HS-27A (cell line): ENCODE results near the gene INO80E.
"Not testable (repeated sequence)": the region's sequence is repeated elsewhere in the genome, so short reads cannot be mapped to it uniquely, and the experiment has no call there.

Experiments used
- DNase-seq: peaks from one replicate; pipeline ENCODE4 v3.0.0-alpha.2; 2012; ENCODE audit warnings: low read depth, missing footprints

Gene INO80E

DNA sequence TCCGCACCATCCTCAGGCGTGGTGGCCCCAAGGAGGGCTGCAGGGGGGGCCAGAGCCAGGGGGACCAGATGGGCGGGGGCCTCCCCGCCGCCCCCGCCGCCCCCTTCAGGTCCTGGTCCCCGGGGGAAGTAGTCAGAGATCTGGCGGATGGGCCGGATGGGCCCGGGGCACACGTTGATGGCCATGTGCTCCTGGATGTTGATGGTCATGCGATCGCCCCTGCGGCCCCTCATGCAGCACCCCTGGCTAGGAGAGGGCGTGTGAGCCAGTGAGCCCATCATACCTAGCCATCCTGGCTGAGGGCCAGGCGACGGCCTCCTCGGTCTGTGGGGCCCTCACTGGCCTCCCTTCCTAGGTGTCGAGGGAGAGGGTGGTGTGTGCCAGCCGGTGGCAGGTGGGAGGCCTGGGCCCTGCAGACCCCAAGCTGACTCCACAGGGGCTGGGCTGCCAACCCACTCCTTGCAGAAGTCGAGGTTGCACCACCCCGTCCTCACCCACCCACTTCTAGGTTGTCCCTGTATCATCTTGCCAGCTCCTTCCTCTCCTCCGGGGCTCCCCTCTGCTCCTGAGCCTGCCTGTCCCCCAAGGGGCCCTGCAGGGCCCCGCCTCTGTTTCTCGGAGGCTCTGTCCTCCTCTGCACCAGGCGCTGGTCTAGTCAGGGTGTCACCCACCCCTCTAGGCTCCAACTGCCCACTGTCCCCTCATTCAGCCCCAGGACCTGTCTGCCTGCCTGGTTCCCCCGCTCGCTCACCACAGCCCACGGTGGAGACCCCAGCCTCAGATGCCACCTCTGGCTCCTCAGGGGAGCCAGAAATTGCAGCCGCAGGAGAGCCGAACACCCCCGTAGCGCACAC is 14.2 kb downstream of the INO80E start:
- DNase-seq = no peak

GRCh38 chr16:30010844-30011713 is 15.0 kb downstream of the INO80E start, which contains the start of gene DOC2A:
Gene DOC2A (minus strand): TSS chr16:30011027. CDS start chr16:30010222, 805 bp downstream.
- no peak for DNase-seq

DNA sequence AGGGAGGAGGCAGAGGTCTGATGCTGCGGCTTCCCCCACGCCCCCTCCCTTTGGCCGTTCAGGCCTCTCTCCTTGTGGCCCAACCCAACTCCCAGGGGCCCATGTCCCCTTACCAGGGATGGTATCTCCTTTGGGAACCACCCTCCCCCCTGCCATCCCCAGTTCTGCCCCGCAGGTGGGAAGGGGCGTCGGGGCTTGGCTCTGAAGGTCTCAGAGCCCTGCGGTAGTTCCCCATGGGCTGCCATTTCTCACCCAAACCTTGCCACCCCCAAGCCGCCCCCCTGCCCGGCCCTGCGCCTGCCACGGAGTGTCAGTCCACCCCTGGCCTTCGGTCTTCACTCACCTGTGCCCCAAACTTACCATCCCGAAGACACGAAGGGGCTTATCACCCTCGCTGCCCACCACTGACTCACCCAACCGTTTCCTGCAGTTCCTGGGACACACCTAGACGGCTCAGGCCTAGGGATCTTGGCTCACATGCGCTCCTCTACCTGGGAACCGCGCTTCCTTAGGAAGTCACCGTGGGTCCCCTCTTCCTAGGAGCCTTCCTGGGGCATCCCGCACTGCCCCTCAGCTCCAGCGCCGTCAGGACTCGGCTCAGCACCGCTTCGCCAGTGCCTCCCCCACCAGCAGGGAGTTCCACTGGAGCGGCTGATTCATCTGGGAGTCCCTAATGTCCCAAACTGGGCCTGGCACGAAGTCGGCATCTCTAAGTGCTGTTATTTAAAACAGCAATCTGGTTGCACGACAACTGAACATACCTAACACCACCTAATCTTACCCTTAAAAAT is 15.9 kb downstream of the INO80E start:
- DNase-seq = no peak

- not testable (repeated sequence) for DNase-seq
These were observed 16.6 kb downstream of the INO80E start for GRCh38 chr16:30012598-30012997.

GRCh38 chr16:30015450-30015849 is 19.4 kb downstream of the INO80E start:
- DNase-seq = not testable (repeated sequence)

DNA sequence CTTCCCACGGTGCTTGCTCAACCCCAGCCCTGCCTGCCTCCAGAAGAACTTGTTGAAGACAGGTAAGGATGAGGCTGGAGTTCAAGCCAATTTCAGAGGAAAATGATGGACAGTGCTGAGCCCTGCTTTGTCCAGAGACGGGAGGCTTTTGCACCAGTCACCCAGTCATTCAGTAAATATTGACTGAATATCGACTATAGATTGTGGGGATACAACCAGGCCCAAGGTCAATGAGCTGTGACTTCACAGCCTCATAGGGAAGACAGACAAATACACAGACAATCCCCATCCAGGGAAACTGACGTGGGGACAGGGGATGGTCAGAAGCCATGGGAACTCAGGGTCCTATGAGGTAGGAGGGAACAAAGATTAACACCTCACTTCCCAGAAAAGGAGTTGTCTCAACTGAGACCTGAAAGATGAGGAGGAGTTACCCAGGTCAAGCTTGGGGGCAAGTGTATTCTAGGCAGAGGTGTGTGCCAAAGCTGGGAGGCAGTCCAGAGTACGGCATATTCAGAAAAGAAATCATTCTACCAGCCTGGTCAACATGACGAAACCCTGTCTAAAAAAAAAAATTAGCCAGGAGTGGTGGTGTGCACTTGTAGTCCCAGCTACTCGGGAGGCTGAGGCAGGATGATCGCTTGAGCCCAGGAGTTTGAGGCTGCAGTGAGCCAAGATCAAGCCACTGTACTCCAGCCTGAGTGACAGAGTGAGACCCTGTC is 20.7 kb downstream of the INO80E start:
- DNase-seq = no peak

DNA sequence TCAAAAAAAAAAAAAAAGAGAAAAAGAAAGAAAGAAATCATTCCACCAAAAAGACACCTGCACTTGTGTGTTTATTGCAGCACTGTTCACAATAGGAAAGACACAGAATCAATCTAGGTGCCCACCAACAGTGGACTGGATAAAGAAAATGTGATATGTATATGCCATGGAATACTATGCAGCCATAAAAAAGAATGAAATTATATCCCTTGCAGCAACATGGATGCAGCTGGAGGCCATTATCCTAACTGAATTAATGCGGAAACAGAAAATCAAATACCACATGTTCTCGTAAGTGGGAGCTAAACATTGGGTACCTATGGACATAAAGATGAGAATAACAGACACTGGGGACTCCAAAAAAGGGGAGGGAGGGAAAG is 21.2 kb downstream of the INO80E start:
- no peak for DNase-seq

DNA sequence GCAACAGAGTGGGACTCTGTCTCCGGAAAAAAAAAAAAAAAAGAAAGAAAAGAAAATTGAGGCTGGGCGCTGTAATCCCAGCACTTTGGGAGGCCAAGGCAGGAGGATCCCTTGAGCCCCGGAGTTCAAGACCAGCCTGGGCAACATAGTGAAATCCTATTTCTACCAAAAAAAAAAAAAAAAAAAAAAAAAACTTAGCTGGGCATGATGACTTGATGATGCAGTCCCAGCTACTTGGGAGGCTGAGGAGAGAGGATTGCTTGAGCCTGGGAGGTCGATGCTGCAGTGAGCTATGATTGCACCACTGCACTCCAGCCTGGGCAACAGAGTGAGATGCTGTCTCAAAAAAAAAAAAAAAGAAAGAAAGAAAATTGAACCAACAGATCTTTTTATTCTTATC is 21.9 kb downstream of the INO80E start:
- DNase-seq = not testable (repeated sequence)

DNA sequence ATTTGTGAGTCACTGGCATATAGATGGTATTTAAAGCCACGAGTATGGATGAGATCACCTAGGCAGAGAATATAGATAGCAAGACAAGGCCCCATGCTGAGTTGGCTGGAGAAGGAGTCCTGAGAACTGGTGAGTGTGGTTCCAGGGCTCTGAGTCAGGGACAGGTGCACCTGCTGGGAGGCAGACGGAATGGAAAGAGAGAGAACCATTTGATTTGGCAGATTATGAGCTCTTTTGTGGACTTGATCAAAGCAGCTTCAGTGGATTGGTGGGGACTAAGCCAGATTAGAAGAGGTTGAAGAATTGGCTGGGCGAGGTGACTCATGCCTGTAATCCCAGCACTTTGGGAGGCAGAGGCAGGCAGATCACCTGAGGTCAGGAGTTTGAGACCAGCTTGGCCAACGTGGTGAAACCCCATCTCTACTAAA is 22.7 kb downstream of the INO80E start:
- DNase-seq = no peak

DNA sequence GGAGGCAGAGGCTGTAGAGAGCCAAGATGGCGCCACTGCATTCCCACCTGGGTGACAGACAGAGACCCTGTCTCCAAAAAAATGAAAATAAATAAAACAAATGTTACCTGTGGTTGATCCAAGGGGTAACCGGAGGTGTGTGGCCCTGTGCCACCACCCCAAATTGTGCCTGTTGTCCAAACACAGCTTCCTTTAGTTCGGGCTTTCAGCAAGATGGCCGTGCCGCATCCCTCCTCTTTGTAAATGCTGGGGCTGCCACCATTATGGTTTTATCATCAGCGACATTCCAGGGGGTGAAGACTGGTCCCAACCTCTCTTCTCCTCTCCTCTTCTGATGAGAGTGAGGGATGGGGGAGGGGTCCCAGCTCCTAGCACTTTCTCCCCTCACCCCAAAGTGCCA is 26.8 kb downstream of the INO80E start, which contains the start of gene C16orf92:
TSS of gene C16orf92 (plus strand) at position 312 of the 400 bp plus-strand sequence. CDS start 143 bp downstream, outside the sequence.
- no peak for DNase-seq

DNA sequence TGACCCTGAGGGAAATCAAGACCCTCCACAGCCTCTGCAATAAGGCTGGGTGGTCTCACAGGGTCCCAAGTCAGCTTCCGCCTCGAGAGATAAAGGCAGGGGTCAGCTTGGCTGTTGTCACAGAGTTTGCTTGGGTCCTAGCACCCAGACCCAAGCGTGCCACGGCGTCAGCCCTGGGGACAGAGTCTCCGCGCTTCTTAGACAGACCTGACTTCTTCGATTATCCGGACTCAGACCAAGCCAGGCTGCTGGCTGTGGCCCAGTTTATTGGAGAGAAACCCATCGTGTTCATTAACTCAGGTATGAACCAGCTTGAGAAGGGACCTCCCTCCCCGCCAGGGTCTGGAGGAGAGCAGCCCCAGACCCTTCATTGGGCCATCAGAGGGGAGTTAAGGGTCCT is 27.5 kb downstream of the INO80E start:
- no peak for DNase-seq

- no peak for DNase-seq
These were observed 28.4 kb downstream of the INO80E start for GRCh38 chr16:30024451-30024850.

GRCh38 chr16:30025156-30025555 is 29.1 kb downstream of the INO80E start:
- DNase-seq = no peak

- DNase-seq = no peak
These were observed 29.5 kb downstream of the INO80E start for GRCh38 chr16:30025574-30025973.

GRCh38 chr16:30026449-30026848 is 30.4 kb downstream of the INO80E start:
- DNase-seq = no peak

DNA sequence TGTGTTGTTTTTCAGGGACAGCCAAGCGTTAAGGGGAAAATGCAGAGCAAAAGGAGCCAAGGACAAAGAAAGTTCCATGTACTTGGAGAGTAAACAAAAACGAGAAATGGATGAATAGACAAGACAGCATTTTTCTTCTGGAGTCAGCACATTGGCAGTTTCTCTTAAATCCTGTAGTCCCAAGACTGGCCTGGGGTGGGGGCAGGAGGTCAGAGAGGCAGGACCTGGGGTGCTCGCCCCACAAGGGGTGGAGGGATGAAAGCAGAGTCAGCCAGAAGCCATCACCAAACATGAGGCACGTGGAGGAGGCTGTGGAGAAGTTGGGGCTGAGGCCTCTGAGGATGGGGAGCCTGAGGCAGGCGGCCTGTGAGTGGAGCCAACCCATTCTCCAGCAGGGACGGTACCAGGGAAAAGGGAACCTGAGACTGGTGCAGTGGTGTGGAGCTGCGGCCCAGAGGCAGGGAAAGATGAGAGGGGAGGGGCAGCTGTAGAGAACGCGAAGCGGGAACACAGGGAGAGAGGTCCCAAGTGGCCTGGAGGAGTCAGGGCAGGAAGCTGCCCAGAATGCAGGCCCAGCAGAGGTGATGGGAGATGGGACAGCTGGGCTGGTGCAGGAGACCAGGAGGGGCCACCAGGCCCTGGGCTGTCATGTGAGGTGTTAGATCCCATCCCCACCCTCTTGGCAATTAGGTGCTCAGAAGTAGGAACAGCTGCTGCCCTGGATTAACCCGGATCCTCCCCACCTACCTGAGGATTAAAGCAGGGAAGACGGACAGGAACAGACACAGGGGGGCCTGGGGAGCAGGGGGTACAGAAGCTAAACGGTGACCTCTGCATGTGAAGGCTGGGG is 31.8 kb downstream of the INO80E start:
- DNase-seq = no peak

GRCh38 chr16:30028438-30029076 is 32.5 kb downstream of the INO80E start:
- no peak for DNase-seq

DNA sequence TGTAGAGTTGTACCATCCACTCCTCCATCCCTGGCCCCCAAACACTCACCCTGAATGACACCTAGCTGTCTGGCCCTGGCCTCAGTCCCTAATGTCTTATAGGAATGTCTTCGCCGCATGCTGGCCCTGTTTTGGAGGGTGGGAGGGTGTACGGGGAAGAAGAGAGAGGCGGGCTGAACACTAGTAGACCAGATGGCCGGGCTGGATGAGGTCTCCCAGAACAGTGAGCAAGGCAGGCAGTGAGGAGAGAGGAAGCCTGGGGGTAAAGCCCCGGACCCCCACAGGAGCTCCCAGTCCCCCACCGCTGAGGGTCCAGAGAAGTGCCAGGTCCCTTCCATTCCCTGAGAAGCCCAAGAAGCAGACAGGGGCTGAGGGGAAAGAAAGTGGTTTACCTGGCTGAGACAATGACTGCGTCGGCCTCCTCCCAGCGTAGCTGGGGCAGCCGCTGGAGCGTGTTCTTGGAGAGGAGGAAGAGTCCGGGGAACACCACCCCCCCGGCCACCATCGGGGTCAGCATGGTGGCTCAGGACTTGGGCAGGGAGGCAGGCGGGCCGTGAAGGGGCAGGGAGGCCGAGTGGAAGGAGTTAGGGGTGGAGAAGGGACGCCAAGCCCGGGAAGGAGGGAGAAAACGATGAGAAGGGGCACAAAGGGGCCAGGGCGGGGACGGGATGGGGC is 34.1 kb downstream of the INO80E start:
- DNase-seq = no peak

- no peak for DNase-seq
These were observed 34.9 kb downstream of the INO80E start, which contains the start of gene TLCD3B for GRCh38 chr16:30030841-30031413. Gene TLCD3B (minus strand): TSS chr16:30031271. CDS start chr16:30030527, 744 bp downstream.
